Measurements from ENCODE around the gene CNPY1.

- TF ChIP-seq CTCF (IDR thresholded peaks at IDR 0.05) (no peak), EP300 (IDR thresholded peaks at IDR 0.05) (no peak)
These were observed 55.4 kb downstream of the CNPY1 start for GRCh38 chr7:155490697-155491628.
